Rectal smooth muscle tissue (tissue), 1 donor: ENCODE data around the gene PARP15.

ENCODE experiments used
- H3K27ac ChIP-seq: one replicate; pipeline ENCODE4 v1.7.0; 2013; ENCODE audit warnings: low read depth, low read length, inconsistent platforms
- H3K27me3 ChIP-seq: one replicate; pipeline ENCODE4 v1.7.0; 2013; ENCODE audit warnings: low read length; ENCODE audit not compliant: control insufficient read depth, insufficient read depth
- H3K36me3 ChIP-seq: one replicate; pipeline ENCODE4 v1.7.0; 2013; ENCODE audit warnings: low read length; ENCODE audit not compliant: control insufficient read depth, insufficient read depth
- H3K4me1 ChIP-seq: one replicate; pipeline ENCODE4 v1.7.0; 2013; ENCODE audit warnings: low read length; ENCODE audit not compliant: control insufficient read depth, insufficient read depth
- H3K4me3 ChIP-seq: one replicate; pipeline ENCODE4 v1.7.0; 2013; ENCODE audit warnings: low read length
- H3K9ac ChIP-seq: one replicate; pipeline ENCODE4 v1.7.0; 2013; ENCODE audit warnings: low read length

The PARP15 gene

DNA sequence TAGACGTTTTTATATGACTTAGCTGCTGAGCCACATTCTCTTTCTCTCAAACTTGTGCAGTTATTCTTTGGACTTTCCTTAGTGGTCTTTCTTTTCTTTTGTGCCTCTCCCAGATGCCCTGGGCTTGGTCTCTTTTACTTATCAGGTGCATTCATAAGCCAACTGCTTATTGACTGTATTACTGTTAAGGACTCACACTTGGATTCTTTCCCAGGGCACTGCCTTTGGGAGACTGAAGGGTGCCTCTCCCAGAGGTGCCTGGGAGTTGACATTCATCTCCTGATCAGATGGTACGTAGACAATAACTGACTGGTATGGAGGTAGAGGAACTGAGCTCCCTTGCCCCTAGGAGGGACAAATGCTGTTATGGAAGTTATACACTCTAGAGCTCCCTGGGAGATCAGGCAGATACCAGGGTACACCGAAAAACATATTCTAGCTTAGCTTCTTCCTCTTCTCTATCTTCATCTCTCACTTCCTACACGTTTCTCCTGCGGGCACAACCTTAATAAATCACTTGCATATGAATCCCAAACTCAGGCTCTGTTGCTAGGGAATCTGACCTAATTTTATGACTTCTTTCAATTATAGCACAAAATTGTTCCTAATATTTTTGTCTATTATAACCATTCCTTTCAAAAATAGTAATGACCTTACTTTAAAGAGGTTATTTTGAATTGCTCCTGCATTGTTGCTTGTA, 24.7 kb downstream of the PARP15 start:
- no peak overlapping the region for H3K27ac ChIP-seq
- H3K36me3 ChIP-seq = no peaks in the 10 kb centered on the region
- no peaks in the 10 kb centered on the region for H3K27me3 ChIP-seq
- H3K9ac ChIP-seq = no peak overlapping the region
- H3K4me1 ChIP-seq = no peaks in the 10 kb centered on the region
- no peak overlapping the region for H3K4me3 ChIP-seq

DNA sequence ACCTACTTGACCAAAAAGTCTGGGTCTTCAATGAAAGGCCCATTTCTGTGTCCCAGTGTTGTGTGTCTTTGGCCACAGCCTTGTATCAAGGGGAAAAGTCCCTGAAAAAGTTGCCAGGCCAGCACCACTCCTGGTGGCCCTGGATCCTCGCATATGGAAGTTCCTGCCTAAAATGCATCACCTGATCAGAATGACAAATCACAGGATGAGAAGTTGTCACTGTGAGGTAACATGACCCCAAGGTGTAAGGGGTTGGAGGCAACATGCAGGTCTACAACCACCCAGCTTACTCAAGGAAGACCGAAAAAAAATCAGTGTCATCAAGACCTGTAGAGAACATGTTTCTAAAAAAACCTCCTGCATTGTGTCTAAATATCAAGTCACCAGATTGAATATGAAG, 25.6 kb downstream of the PARP15 start:
- Histone ChIP-seq H3K4me3 (no peak overlapping the region), H3K27me3 (no peaks in the 10 kb centered on the region), H3K4me1 (no peaks in the 10 kb centered on the region), H3K36me3 (no peaks in the 10 kb centered on the region), H3K9ac (no peak overlapping the region), H3K27ac (no peak overlapping the region)

DNA sequence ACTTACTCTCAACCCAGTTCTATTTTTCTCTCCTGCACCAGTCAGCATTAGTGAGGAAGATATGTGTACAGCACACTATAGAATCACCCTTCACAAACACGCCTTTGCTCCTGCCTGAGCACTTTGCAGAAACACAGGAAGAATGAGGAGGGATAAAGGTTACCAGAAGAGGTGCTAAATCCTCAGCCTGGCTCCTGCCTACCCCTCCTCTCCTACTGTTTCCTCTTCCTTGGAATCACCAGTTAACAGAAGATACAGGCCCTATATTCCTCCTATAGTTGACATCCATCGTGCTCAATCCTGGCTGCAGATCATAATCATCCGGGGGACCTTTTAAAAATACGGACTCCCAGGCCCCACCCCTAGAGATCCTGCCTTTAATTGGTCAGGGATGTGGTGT, 28.9 kb downstream of the PARP15 start:
- H3K27ac ChIP-seq = no peak overlapping the region
- no peaks in the 10 kb centered on the region for H3K36me3 ChIP-seq
- no peaks in the 10 kb centered on the region for H3K4me1 ChIP-seq
- no peak overlapping the region for H3K9ac ChIP-seq
- H3K27me3 ChIP-seq = no peaks in the 10 kb centered on the region
- H3K4me3 ChIP-seq = no peak overlapping the region

DNA sequence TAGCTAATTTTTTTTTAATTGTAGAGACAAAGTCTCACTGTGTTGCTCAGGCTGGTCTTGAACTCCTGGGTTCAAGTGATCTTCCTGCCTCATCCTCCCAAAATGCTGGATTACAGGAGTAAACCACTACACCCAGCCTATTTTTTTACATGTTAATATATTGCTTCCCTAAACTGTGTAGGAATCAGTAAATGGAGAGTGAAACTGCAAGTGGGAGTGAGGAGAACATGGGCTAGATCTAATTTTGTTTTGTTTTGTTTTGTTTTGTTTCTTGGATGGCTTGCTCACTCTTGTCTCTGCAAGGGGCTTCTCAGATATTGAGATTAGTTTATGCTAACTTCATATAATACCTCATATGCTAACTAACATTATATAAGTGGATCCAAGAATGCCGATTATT, 31.5 kb downstream of the PARP15 start:
- Histone ChIP-seq H3K27me3 (no peaks in the 10 kb centered on the region), H3K27ac (no peak overlapping the region), H3K4me3 (no peak overlapping the region), H3K9ac (no peak overlapping the region), H3K4me1 (no peaks in the 10 kb centered on the region), H3K36me3 (no peaks in the 10 kb centered on the region)

DNA sequence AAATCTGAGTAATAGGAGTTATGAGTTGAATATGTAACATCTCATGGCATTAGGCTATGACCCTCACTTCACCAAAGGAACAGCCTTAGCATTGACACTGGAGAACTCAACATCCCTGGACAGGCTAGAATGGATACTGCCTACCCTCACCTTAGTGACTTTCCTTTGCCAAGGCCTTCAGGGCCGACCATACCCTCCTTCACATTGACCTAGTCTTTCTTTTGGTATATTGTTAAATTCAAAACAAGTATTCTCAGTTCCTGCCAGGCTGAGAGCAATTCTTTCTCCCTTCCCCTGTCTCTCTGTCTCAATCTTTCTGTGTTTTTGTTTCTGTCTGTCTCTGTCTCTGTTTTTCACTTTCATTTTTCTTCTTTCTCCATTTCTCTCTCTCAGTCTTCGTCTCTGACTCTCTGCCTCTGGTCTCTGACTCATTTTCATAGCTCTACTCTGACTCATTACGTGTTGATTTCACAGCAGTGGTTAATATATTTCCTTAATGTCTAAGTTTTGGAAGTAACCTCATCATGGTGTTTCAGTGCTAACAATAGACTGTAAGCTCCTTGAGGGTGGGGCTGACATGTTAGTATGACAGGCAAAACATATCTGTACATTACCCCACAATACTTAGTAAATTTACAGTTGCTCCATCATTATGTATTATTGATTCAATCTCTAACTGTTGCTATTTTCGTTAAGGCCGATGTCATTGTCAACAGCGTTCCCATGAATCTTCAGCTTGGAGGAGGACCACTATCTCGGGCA, 32.5 kb downstream of the PARP15 start:
- no peak overlapping the region for H3K9ac ChIP-seq
- H3K4me3 ChIP-seq = no peak overlapping the region
- H3K4me1 ChIP-seq = no peaks in the 10 kb centered on the region
- H3K27me3 ChIP-seq = no peaks in the 10 kb centered on the region
- H3K27ac ChIP-seq = no peak overlapping the region
- no peaks in the 10 kb centered on the region for H3K36me3 ChIP-seq

DNA sequence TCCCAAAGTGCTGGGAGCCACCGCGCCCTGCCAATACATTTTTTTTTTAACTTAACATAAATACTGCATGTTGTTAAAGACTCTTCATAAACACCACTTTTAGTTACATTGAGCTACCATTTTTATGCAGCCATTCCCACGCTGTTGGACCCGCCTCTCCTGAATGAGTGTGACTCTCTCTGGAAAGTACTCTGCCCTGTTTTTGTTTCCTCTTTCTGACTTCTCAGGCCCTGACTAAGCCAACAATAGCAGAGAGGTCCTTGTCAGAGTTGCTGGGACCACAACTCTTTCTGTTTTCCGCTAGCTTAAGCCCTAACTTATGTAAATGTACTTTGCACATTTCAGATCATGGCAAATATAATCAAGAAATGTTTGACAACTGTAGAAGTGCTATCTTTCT, 35.2 kb downstream of the PARP15 start:
- H3K27me3 ChIP-seq = no peaks in the 10 kb centered on the region
- no peak overlapping the region for H3K4me3 ChIP-seq
- no peaks in the 10 kb centered on the region for H3K36me3 ChIP-seq

DNA sequence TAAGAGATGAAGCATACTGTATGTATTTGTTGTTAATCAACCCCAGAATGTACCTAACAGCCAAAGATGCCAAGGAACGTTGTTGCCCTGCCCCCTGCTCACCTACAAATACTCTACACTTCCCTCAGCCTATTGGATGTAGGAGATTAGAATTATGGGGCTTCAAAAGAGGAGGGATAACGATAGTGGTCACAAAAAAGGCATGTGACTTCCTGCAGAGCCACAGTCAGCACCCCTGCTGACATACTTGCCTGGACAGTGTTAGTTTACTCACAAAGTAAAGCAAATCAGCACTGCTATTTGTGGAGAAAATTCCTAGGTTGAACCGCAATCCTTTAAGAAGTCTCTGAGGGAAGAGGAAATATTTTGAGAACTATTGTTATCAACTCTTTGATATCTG, 37.9 kb downstream of the PARP15 start:
- no peaks in the 10 kb centered on the region for H3K27me3 ChIP-seq
- H3K27ac ChIP-seq = no peak overlapping the region
- no peaks in the 10 kb centered on the region for H3K4me1 ChIP-seq
- no peak overlapping the region for H3K9ac ChIP-seq
- no peaks in the 10 kb centered on the region for H3K36me3 ChIP-seq
- H3K4me3 ChIP-seq = no peak overlapping the region

More for the DNA sequence above, 35.2 kb downstream of the PARP15 start:
- Histone ChIP-seq H3K27ac (no peak overlapping the region), H3K9ac (no peak overlapping the region), H3K4me1 (no peaks in the 10 kb centered on the region)

DNA sequence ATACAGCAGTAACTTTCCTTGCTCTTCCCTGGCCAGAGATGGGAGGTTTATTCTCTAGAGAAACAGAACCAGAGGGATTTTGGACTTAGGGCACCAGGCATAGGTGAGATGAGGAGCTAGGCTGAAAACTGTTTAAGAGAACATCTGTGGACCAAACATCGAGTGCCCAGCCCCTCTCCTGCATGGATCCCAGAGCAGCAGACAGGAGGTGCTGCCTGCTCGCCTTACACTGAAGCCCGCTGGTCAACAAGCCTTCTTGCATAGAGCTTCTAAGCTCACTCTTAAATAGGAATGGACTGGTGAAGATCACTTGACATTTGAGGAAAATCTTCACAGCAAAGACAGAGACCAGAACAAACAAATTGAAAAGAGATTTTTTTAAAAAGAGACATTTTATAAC, 41.2 kb downstream of the PARP15 start:
- no peak overlapping the region for H3K27ac ChIP-seq
- H3K36me3 ChIP-seq = no peaks in the 10 kb centered on the region
- H3K27me3 ChIP-seq = no peaks in the 10 kb centered on the region
- no peaks in the 10 kb centered on the region for H3K4me1 ChIP-seq
- no peak overlapping the region for H3K4me3 ChIP-seq
- H3K9ac ChIP-seq = no peak overlapping the region

DNA sequence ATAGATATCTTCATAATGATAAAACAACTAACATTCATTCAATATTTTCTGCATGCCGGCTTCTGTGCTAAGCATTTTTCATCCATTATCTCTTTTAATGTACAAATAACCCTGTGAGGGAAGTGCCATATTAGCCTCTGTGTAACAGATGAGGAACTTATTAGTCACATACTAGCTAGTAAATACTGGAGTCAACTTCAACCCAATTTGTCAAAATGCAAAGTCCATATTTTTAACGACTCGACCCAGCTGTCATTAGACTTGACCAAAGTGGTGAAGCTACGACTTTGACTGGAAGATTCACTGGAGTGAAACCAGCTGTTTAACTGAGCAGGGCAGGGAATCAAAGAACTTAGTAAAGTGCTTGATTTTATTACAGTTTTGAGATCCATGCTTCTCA, 41.6 kb downstream of the PARP15 start:
- Histone ChIP-seq H3K4me1 (no peaks in the 10 kb centered on the region), H3K27me3 (no peaks in the 10 kb centered on the region), H3K27ac (no peak overlapping the region), H3K4me3 (no peak overlapping the region), H3K9ac (no peak overlapping the region), H3K36me3 (no peaks in the 10 kb centered on the region)

DNA sequence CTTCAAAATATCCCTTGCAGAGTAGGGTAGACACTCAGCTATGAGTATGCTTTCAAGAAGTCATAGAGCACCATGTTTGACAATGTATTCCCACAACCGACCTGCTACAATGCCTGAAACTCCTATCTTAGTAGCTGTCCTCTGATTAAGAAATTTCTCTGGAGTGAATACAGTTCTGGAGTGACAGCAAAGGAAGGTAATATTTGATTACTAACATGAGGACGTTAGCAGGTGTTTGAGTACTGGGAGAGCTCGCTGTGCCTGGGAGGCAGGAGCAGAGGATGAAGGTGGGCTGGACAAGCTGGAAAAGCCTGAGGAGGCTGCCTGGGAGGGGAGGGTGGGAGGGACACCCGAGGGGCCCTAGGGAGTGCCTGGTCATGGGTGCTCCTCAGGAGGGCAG, 42.9 kb downstream of the PARP15 start:
- Histone ChIP-seq H3K27ac (no peak overlapping the region), H3K27me3 (no peaks in the 10 kb centered on the region), H3K9ac (no peak overlapping the region), H3K36me3 (no peaks in the 10 kb centered on the region), H3K4me3 (no peak overlapping the region), H3K4me1 (no peaks in the 10 kb centered on the region)

DNA sequence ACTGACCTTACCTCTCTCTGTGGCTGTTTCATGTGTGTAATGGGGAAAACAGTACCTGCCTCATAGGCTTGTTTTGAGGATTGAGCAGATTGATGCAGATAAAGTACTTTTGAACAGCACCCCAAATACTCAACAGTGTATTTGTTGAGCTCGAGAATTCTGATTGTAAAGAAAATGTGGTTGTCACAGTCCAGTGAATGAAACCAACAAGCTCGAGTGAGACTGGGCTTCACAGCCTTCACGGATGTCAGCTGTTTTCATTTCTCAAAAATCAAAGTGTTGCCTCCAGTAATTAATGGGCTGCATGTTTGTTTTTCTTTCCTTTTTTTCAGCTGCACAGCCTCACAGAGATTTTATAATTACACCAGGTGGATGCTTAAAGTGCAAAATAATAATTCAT, 43.7 kb downstream of the PARP15 start:
- H3K27me3 ChIP-seq = no peaks in the 10 kb centered on the region
- no peak overlapping the region for H3K27ac ChIP-seq
- no peaks in the 10 kb centered on the region for H3K36me3 ChIP-seq
- no peaks in the 10 kb centered on the region for H3K4me1 ChIP-seq
- no peak overlapping the region for H3K4me3 ChIP-seq
- no peak overlapping the region for H3K9ac ChIP-seq

DNA sequence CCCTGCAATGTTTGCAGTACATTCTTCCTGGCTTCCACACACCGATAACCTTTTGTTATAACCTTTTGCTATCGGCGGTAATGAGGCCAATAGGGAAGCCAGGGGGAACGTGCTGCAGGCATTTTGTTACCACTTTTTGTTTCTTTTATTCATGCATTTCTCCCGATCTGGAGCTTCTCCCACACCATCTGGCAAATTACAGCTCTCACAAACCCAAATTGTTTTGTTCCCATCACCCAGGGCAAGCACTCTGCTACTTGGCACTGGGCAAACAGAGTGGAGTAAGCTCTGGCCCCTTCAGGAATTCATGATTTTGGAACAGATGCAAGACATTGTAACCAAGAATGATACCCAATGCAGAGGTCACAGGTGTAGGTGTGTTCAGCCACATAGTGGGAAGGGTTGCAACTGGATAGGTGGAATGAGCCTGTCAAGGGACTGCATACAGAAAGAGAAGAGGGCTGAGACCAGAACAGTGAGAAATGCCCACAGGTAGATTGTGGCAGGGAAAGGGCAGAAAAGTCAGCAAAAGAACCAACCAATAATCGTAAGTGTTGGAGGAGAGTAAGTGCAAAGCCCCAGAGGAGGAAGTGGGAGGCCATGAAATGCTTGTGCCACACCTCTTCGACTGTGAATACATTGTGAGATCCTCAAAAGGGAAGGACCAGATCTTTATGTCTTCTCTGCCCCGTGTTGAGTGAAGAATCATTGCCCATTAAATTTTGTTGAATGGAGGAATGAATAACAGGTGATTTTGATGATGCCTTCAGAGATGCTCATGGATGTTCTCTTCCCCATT, 45.8 kb downstream of the PARP15 start:
- H3K4me1 ChIP-seq = no peaks in the 10 kb centered on the region
- H3K4me3 ChIP-seq = no peak overlapping the region
- no peak overlapping the region for H3K9ac ChIP-seq
- H3K27me3 ChIP-seq = no peaks in the 10 kb centered on the region
- no peaks in the 10 kb centered on the region for H3K36me3 ChIP-seq
- no peak overlapping the region for H3K27ac ChIP-seq
